GM15510 (cell line): ENCODE measurements around the gene RPS4Y2.

Experiments
- POLR2A ChIP-seq: IDR thresholded peaks from 3 replicates; pipeline ENCODE4 v1.6.1; 2011; ENCODE audit warnings: borderline replicate concordance; ENCODE audit not compliant: insufficient read length; ENCODE audit errors: extremely low read depth

Gene RPS4Y2

DNA sequence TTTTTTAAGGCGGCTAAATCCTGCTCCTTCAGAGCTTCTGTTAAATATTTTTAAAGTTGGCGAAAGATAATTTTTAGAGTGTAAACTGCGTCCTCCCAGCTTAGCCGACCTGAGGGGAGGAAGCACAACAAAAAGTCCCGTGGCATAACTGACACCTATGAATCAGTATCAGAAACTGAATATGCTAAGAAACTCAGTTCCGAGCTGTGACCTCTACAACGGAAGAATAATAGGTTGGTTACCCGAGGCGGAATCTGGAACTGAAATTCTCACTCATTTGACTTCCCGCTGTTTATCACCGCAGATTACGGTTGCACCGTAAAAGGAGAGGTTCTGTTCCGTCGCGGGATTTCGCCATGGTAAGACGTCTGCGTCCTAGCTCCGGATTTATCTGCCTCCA lies at the start of gene RPS4Y2:
Gene RPS4Y2, plus strand, starts transcription at position 301 of the 400 bp plus-strand sequence. Its CDS starts 56 bp downstream, at position 357.
- no peak for TF ChIP-seq POLR2A

- no peak for TF ChIP-seq POLR2A
Measured at GRCh38 chrY:20714391-20714790, 41.5 kb upstream of the RPS4Y2 start.

DNA sequence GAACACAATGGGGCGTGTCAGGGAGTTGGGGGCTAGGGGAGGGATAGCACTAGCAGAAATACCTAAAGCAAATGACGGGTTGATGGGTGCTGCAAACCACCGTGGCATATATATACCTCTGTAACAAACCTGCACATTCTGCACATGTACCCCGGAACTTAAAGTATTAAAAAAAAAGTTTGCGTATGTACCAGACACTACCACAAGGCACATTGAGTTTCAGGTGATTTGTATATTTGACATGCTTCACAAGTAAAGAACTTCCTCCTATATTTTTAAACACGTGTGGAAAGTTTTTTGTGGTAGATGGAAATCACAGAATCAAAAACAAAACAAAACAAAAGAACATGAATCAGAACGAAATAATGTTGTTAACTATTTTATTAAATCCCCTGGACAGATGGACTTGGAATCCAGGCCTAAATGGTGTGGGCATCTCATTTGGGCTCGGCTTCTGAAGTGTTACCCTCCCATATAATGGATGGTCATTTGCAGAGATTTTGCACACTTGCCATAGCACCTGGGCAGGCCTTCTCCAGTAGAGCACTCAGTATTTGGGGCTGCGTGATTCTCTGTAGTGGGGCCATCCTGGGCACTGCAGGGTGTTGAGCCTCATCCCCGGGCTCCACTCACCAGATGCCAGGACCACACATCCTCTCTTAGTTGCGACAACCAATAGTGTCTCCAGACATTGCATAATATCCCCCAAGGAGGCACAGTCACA lies 29.6 kb upstream of the RPS4Y2 start:
- TF ChIP-seq POLR2A, result no peak

- TF ChIP-seq POLR2A, result no peak
Measured at GRCh38 chrY:20735200-20735599, 20.7 kb upstream of the RPS4Y2 start.

- no peak for TF ChIP-seq POLR2A
Measured at GRCh38 chrY:20739806-20740205, 16.1 kb upstream of the RPS4Y2 start.

GRCh38 chrY:20740609-20741008 lies 15.3 kb upstream of the RPS4Y2 start:
- no peak for TF ChIP-seq POLR2A

DNA sequence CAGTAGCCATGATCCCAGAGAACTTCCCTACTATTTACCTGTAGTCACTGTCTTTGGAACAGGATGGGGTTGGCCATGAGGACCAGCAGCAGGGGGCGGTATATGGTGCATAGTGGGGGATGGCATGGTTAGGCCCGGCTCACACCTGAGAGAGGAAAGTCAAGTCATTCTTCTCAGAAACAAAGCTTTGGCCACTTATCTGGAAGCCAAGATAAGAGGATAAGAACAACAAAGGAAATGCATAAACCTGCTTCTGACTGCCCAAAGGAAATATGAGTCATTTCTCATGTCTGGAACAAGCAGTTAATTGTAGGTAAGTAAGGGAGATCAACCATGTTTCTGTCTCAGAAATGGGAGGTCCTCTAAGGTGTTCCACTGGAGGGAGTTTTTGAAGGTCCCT lies 10.8 kb upstream of the RPS4Y2 start:
- TF ChIP-seq POLR2A, result no peak

GRCh38 chrY:20746919-20747318 lies 9.0 kb upstream of the RPS4Y2 start:
- no peak for TF ChIP-seq POLR2A

- no peak for TF ChIP-seq POLR2A
Measured at GRCh38 chrY:20763869-20764268, 8.0 kb downstream of the RPS4Y2 start.

- no peak for TF ChIP-seq POLR2A
Measured at GRCh38 chrY:20765117-20765516, 9.2 kb downstream of the RPS4Y2 start.

- TF ChIP-seq POLR2A, result no peak
Measured at GRCh38 chrY:20770755-20771154, 14.8 kb downstream of the RPS4Y2 start.

- no peak for TF ChIP-seq POLR2A
Measured at GRCh38 chrY:20776104-20776503, 20.2 kb downstream of the RPS4Y2 start.

DNA sequence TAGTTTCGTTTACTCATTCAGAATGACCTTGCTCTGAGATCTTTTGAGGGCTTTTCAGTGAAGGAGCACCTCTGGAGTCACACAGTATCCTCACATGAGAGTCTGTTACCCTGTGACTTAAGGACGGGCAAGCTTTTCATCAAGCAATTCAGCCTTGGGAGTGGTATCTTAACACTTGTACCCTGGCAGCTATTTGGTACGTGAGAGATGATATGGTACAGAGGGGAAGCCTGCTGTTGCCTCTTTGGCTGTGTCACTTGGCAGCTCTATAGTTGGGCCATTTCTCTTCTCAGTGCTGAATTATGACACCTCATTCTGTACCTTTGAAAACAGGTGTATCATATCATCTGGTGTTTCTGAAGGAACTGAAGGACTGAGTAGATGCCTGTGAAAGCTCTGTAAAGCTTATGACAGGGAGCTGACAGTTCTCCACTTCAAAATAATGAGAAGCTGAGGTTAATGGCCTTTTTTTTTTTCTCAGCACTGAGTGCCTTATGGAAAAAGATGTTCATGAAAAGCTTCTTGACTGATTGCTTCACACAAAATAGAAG lies 24.3 kb downstream of the RPS4Y2 start:
- TF ChIP-seq POLR2A, result no peak

GRCh38 chrY:20780776-20781175 lies 24.9 kb downstream of the RPS4Y2 start:
- TF ChIP-seq POLR2A, result no peak

DNA sequence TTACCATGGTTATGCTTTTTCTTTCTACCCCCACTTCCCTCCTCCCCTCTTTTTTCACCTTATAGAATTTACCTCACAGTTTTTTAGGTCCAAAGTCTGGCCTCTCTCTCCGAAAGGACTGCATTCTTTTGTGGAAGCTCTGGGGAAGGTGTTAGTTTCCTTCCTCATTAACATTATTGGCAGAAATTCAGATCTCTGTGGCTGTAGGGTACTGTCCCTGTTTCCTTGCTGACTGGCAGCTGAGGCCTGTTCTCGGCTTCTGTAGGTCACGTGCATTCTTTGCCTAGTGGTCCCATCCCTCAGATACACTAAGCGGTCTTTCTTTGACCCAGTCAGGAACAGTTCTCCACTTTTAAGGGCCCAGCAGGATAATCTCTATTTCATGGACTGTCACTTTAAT lies 25.5 kb downstream of the RPS4Y2 start:
- no peak for TF ChIP-seq POLR2A

GRCh38 chrY:20784965-20785364 lies 29.1 kb downstream of the RPS4Y2 start:
- TF ChIP-seq POLR2A, result no peak
